SW 1271 (cell line): ENCODE measurements around the gene IRF5.
"Not testable (repeated sequence)": the region's sequence is repeated elsewhere in the genome, so short reads cannot be mapped to it uniquely, and the experiment has no call there.

Source experiments
- DNase-seq, 2 experiments: peaks; one replicate each; lab custom pipeline; 2025; lab: John Stamatoyannopoulos, UW

IRF5 gene

DNA sequence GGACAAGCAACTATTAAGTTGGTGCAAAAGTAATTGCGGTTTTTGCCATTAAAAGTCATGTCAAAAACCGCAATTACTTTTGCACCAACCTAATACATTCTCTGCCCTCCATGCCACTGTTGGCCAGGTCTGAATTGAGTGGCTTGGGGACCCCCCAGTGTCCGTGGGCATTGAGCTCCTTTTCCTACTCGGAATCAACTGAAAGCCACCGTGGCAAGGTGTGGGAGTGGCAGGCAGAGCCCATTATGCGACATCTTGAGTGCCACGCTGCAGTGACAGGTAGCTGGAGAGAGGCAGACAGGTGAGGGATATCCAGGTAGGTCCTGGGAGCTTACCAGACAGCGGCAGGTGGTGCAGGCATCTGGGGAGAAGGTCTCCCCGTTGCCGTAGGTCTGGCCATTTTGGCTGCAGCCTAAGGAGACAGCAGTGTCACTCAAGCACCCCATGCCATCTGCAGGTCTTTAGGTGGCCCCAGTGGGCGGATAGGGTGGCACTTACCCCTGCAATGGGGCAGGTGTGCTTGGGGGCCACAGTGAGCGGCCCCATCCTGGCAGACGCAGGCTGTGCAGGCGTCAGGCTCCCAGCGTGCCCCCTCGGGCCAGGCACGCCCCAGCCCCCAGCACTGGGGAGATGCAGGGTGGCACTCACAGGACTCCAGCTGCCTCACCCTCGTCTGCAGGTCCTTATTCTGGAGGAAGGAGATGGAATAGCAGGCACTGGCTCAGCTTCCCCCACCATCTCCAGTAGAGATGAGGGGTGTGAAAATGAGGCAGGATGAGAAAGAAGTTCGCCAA lies 30.8 kb upstream of the IRF5 start:
- no peak for DNase-seq

DNA sequence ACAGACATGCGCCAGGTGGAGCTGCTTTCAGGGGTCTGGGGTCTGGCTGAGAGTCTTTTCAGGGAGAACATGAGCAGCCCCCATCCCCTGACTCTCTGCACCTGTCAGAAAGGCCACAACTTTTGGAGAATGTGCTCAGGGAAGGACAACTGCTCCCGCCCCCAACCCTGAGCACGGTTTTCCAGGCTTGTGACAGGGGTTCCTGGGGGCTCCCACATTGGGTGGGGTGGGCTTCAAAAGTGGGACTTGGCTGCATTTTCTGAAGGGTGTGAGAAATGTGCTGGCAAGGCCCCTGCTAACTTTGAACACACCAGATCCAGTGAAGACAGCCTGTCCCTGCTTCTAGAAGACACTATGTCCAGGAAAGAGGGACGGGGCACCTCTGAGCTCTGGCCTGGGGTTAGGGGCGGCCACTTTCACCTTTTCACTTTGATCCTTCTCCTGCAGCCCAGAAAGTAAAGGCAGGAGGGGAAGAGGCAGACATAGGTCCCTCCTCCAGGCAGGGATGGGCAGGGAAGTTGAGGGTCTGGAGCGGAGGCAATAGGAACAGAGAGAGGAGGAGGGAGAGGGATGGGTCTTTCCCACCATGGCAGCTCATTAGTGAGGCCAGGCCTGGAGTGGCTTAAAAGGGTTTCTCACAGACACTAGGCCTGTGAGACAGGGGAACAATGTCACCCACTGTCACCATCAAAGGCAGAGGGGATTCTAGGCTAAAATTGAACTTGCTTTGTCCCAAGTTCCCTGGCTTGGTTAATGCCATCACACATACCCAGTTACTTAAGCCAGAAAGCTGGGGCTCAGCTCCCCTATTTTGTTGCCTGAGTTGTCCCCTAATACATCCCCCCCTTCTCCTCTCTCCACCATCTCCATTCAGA lies 28.7 kb upstream of the IRF5 start:
- no peak for DNase-seq

- DNase-seq: no peak
These were observed 27.8 kb upstream of the IRF5 start for GRCh38 chr7:128909625-128910568.

- no peak for DNase-seq
These were observed 27.2 kb upstream of the IRF5 start, which contains the start of gene KCP for GRCh38 chr7:128910569-128910945. TSS of gene KCP (minus strand) at chr7:128910709. CDS start at chr7:128910676, 33 bp downstream.

- no peak for DNase-seq
These were observed 26.2 kb upstream of the IRF5 start for GRCh38 chr7:128911423-128912031.

- DNase-seq: no peak
These were observed 25.4 kb upstream of the IRF5 start for GRCh38 chr7:128912281-128912680.

DNA sequence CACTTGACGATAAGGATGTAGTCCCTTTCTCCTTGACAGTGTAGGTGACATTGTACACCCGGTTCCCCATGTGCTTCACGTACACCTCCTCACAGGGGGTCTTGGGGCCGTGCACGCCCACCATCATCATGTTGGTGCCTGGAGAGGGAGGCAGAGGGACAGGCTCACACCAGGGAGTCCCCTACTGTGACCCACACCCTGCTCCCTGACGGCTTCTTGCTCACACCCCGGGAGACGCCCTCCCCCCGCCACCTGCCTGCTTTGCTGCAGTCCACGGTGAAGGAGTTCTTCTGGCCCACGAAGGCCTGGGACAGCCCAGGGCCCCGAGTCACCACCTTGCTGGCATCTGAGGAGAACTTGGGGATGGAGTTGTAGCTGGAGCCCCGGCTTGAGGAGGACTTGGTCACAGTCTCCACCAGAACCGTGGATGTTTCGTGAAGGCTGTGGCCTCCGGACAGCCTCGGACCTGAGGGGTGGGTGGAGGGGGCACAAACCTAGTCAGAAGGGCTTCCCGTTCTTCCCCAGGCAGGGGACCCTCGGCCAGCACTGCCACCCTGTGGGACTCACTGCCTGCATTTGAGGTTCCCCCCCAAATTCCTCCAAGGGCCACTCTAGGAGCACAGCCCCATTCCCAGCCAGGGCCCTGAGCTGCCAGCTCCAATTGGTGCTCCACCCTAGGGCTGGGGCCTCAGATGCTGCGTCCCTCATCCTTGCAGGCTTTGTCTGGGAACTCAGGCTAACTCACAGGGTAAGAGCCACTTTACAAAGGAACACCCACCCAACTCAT lies 24.8 kb upstream of the IRF5 start:
- not testable (repeated sequence) for DNase-seq

DNA sequence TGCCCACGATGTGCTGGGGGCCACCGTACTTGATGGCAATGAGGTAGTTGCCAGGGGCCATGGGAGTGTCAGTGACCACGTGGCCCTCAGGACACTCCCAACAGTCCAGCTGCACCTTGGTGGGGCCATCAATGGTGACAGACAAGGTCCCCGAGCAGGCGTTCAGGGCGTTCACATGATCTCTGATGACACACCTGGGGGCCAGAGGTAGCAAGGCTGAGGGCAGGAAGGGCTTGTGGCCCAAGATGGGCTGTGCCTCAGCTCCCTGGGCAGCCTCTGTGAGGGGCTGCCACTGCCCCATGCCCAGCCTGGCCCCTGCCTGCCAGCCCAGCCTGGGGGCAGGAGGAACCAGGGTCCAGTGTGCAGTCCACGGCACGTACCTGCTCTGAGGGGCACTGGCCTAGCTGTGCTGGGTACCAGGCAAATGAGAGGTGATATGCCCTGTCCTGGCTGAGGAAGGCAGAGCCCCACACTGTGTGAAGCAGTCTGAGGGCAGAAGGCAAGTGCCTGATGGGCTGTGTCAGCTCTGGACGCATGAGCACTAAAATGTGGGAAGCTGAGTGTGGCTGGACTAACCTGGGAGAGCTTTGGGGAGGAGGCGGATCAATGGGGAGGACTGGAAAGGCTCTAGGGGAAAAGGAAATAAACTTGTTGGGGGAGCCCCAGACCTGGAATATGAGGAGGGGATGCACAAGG lies 23.7 kb upstream of the IRF5 start:
- no peak for DNase-seq

DNA sequence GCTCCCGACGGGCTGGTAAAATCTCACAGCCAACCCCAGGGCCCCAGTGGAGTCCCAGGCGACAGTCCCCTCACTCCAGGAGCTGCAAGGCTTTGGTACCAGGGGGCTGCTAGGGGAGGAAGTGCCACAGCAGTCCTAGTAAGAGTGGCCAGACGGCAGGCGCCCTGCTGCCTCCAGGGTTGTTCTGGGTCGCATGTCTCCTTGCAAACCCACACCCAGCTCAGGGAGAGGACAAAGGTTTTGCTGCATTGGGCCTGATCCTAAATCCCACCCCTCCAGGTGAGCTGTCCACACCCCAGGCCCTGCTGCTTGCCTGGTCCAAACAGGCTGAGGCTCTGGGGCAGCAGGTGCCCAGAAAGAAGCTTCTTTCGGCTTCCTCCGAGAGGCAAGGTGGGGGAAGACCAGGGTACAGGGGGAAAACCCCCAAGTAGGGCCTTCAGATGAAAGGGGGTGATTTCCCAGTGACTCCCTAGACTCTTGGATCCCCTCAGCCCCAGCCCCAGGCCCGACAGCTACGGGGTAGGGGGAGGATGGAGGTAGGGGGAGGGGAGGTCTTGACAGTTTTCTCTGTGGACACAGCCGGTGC lies 23.1 kb upstream of the IRF5 start:
- no peak for DNase-seq

DNA sequence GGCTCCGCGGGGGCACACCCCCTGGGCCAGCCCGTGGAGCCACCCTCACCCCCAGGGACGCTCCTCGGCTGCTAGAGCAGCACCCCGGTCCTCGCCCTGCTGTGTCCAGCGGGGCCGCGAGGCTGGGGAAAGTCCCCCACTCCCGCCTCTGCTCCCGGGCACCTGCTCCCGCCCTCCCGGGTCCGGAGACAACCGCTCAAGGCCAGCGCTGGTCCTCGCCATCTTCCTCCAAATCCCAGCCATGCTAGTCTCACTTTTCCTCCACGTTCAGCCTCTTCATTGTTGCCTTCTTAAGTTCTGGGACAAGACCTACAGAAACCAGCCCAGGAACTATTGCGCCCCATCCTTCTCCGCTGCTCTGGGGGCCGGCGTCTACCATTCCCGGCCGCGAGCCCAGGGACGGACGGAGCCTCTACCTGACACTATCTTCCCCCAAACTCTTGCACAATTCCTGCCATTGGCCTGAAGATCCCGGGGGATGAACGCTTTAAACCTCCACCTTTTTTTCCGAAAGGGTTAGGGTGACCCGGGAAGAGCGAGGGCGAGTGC lies 22.4 kb upstream of the IRF5 start:
- no peak for DNase-seq

DNA sequence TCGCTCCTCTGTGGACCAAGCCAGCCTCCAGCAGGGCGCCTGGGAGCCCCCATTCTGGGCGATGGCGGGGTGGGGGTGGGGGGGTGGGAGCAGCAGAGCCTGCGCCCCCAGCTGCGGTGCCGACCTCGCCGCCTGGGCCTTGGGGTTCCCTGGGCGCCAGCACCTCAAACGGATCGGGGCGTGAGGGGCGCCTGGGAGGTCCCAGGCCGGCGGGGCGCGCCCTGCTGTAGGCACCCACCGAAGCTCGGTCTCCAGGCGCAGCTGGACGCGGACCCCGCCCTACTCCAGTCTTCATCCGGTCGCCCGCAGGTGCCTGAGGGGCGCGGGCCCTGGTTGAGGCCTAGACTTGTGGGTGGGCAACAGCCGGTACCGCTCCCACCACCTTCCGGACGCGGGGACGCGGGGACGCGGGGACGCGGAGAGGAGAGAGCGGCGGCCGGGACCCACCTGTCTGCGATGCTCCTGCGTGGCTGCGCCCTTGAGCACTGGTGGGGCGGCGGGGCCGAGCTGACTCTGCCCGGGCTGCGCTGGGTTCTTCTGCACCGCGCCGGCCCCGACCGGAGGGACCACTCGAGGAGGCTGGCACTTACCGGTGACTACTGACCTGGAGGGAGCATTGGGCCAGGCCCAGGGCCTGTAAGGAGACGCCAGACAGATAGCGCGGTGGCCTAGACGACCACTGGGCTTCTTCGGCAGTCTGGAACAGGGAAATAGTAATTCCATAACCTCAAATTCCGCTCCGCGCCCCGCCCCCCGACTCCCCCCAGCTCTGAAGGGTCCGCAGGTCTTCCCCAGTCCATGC lies 21.7 kb upstream of the IRF5 start:
- no peak for DNase-seq

- no peak for DNase-seq
These were observed 21.1 kb upstream of the IRF5 start for GRCh38 chr7:128916643-128916915.

- no peak for DNase-seq
These were observed 20.6 kb upstream of the IRF5 start for GRCh38 chr7:128917122-128917521.

GRCh38 chr7:128918016-128918665 lies 19.6 kb upstream of the IRF5 start:
- no peak for DNase-seq

GRCh38 chr7:128919241-128919640 lies 18.5 kb upstream of the IRF5 start:
- no peak for DNase-seq

GRCh38 chr7:128919881-128920799 lies 17.6 kb upstream of the IRF5 start:
- DNase-seq: no peak

GRCh38 chr7:128920913-128921582 lies 16.7 kb upstream of the IRF5 start:
- no peak for DNase-seq
